ENCODE measurements around the gene SMIM35.
"Not testable (repeated sequence)": the region's sequence is repeated elsewhere in the genome, so short reads cannot be mapped to it uniquely, and the experiment has no call there.

SMIM35 gene

GRCh38 chr11:118078911-118079411 lies 7.8 kb downstream of the SMIM35 start:
- no peak for DNase-seq

- no peak for DNase-seq
Measured at GRCh38 chr11:118076754-118077281, 9.9 kb downstream of the SMIM35 start, which contains the start of gene TMPRSS4. Gene TMPRSS4 (plus strand): TSS chr11:118077078. CDS start chr11:118077303, 225 bp downstream.

- DNase-seq: no peak
Measured at GRCh38 chr11:118074785-118075184, 12.0 kb downstream of the SMIM35 start.

DNA sequence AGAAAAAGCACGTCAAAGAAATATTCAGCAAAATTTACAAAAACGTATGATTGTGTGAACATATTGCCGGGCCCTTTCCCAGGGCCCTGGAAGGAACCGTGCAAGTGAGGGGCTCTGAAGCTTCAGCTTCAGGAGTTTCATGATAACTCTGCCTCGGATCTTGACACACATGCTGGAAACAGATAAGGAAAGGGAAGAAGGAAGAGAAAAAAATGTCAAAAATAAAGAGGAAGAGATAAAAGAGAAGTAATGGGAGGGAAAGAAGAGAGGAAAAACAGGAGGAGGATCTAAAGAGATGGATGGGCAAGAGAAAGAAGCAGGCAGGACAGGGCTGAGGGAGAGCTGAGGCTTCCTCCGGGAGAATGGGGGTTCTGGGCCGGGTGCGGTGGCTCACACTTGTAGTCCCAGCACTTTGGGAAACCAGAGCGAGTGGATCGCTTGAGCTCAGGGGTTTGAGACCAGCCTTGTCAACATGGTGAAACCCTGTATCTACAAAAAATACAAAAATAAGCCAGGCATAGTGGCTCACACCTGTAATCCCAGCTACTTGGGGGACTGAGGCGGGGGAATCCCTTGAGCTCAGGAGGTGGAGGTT lies 12.6 kb downstream of the SMIM35 start:
- no peak for DNase-seq

- DNase-seq: no peak
Measured at GRCh38 chr11:118073554-118073953, 13.2 kb downstream of the SMIM35 start.

DNA sequence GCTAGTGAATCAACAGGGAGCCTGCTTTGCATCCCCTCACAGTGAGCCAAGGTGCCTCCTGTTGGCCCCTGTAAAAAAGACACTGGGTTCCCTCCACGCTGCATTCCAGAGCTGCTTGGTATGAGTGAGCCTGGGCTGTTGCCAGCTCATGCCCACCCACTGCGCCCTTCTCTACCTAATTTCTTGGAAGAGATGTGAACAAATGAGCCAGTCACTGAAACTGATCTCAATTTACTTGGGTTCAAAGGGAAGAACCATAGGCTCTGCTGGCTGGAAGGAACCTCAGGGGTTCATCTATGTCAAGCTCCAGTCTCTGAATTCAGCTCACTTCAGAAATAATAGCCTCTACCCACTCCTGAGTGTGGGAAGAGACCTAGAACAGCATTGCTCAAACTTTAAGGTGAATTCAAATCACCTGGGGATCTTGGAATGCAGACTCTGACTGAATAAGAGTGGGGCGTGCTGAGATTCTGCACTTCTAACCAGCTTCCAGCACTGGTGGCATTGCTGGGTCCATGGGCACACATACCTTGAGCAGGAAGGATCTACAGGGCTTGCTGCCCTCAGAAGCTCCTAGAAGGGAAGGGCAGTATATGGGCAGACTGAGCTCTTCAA lies 15.2 kb downstream of the SMIM35 start:
- no peak for DNase-seq

GRCh38 chr11:118068945-118069612 lies 17.7 kb downstream of the SMIM35 start:
- DNase-seq: no peak

DNA sequence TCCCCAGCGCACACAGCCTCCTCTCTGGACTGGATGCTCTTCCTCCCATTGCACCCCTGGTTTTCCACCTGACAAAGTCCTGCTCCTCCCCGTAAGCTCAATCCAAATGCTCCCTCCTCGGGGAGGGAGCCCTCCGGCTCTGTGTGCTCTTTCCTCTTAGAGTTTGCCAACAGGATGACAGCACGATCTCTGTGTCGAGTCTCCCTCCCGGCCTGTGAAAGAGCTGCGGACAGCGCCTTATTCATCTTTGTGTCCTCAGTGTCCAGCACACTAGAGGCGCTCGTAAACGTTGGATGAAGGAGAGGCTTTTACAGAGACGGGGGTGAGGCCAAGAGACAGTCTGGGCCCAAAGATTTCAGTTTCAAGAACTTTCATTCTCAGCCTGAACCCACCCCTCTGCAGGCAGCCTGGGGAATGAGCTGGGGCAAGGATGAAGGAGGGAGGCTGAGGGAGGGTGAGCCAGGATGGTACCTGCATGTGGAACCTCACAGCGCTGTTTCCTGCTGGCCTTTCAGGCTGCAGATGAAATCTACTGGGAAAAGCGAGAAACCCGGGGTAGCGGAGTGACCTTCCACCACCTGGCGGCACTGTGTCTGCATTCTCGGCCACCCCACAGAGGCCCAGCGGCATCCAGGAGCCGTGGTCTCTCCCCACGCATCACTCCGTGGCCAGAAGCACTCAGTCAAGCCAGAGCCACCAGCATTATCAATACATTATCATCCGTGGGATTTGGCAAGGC lies 18.4 kb downstream of the SMIM35 start:
- no peak for DNase-seq

DNA sequence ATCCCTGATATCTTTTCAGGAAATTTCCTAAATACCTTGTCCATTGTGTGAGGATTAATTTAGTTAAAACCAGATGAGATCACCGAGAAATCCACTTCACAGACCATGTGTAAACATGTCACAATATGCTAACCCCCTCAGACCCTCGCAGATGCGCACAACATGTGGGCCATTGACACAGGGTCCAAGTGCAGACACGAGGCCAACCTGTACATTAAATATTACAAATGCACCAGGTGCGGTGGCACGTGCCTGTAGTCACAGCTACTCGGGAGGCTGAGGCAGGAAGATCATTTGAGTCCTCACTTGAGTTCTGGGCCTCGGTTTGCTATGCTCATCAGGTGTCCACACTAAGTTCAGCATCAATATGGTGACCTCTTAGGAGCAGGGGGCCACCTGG lies 19.8 kb downstream of the SMIM35 start:
- DNase-seq: no peak

GRCh38 chr11:118065384-118065783 lies 21.4 kb downstream of the SMIM35 start:
- DNase-seq: no peak

DNA sequence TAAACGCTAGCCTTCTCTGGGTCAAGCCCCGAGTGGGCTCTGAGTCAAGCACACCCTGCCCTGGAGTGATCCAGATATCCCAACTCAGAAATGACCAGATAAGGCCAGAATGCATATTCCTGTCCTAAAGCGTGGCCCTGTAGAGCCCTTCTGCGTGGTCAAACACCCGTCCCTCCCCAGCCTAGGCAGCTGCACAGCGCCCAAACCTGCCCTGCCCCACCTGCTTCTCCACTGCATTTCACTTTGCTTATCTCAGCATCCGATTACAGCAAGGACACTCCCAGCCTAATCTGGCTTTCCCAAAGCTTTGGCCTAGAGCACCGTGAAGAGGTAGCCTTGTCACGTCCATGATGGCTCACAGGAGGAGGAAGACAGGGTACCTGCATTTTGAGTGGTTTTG lies 21.8 kb downstream of the SMIM35 start:
- DNase-seq: no peak

DNA sequence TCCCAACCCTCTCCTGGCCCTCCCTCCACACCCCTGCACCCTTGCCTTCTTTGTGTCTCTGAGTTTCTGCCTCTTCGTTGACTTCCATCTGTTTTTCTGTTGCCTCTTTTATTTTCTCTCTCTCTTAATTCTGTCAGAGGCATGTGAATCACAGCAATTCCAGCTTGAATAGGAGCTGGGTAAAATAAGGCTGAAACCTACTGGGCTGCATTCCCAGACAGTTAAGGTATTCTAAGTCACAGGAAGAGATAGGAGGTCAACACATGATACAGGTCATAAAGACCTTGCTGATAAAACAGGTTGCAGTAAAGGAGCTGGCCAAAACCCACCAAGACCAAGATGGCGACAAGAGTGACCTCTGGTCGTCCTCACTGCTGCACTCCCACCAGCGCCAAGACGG lies 24.1 kb downstream of the SMIM35 start:
- DNase-seq: not testable (repeated sequence)

DNA sequence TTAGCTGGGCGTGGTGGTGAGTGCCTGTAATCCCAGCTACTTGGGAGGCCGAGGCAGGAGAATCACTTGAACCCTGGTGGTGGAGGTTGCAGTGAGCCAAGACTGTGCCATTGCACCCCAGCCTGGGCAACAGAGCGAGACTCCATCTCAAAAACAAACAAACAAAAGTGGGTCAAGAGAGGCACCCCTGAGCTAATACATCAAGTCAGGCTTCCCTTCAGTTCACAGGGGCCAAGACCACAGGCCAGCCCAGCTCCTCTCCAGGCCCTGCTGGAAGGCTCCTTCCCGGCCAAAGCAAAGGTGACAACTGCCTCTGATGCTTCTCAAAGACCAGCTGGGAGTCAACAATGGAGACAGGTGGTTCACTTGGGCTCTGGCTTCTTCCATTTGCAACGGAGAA lies 24.6 kb downstream of the SMIM35 start:
- DNase-seq: not testable (repeated sequence)

GRCh38 chr11:118061586-118062125 lies 25.1 kb downstream of the SMIM35 start:
- DNase-seq: no peak

DNA sequence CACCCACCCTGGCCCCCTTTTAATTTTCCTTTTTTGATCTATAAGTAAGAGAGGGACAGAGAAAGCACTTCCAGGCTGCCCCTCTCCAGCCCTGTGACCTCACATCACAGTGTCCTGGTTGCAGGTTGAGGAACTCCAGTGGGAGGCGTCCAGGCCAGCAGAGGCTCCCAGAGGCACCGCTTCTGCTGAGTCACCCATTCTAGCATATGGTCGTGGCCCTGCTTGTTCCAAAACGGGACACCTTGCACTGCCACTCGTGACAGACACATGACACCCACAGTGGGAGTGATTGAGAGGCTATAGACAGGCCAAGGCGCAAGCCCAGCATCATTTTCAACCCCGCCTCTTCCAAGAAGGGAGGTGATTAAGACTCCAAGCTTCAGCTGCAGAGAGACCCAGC lies 25.9 kb downstream of the SMIM35 start:
- no peak for DNase-seq

GRCh38 chr11:118060081-118060661 lies 26.6 kb downstream of the SMIM35 start:
- no peak for DNase-seq

GRCh38 chr11:118059246-118059940 lies 27.4 kb downstream of the SMIM35 start:
- no peak for DNase-seq

DNA sequence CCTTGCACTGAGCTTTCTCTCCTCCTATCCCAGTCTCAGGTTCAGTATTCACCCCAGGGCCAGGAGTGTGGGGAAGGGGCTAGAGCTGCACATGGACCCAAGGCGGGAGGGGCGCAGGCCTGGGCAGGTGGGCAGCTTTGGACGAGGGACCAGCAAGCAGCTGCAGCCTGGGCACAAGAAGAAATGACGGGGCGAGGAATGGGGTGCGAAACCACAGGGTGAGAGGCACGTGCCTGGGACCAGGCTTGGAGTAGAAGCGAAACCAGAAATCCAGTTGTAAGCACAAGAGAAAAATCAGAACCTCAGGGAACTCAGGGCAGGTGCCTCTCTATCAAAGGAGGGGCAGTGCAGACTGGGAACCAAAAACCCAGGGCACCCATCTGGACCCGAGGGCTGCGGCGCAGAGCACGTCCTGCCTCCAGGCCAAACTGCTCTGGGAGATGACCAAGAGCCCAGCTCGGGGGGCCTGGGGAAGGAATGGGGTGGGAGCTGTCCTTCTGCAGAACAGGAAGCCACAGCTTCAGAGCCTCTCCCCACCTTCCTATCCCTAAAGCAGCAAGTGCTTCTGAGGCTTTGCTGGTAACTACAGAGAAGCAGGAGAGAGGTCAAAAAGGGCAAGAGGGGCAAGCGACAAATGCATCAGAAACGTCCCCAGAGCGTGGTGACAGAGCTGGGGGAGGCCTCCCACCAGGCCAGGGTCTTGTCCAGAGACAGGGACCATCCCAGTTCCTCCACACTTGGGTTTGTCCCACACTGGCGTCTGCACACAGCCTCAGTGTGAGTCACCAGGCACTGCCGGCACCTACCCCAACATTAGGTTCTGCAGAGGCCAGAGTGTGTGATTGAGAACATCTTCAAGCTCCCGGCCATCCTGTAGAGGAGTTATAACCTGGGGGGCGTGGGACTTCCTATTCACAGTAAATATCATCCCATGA lies 28.2 kb downstream of the SMIM35 start:
- no peak for DNase-seq

DNA sequence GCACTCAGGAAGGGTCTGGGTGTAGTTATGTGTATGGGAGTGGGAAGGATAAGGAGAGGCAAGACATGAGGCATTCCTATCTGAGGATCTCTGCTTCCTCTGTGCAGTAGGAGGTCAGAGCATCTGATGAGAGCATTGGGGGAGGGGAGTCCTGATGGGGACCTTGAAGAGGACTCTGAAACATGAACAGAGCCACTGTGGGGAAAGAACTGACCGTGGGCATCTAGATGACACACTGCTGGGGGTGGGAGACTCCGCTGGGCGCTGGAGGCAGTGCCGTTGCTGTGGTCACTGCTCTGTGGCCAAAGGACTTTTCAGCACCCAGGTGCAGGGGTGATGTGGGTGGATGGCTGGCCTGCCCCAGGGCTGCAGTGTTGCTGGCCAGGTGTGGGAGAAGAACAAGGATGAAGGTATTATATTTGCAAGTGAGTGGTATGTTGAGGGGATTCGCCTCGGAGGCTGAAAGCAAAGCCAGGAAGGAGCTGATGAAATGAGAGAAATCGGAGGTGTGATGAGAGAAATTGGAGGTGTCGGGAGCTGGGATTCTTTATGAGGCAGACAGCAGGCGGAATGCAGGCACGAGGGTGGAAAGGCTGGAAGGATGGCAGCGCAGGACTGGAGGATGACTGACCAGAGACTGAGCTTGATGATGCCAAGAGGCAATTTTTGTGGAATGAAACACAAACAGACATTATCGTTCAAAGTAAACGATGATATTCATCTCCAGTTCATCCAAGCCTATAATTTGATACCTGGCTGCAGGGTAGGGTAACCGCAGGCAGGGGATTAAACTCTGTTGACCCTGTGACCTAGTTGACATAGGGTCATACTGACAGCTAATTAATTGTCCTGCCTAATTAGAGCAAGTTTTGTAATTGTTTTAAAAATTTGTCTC lies 29.3 kb downstream of the SMIM35 start:
- DNase-seq: no peak

DNA sequence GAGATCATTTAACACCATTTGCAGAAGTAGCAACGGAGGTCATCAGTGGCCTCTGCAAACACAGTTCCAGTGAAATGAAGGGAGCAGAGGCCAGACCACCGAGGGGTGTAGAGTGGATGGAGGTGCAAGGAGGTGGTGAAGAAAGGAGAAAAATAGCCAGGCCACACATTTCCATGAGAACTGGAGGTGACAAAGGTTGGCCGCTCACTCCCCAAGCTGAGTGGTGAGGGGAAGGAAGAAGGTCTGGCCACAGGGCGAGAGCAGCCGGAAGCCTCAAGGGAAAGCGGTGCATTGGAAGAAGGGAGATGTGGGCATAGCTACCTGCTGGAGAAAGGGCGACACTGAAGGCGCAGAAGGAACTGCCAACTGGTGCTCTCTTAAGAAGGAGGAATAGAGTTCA lies 30.0 kb downstream of the SMIM35 start:
- DNase-seq: no peak

Data from fibroblast of skin of right biceps (primary cell).